ENCODE results near the gene ANKUB1. TPM values are rescaled to one million over a fixed set of nuclear protein-coding genes. Genes with fewer than 3 reads are reported as not detected.

The ANKUB1 gene
- total RNA-seq, 1 experiment from 2014 or later = not detected

DNA sequence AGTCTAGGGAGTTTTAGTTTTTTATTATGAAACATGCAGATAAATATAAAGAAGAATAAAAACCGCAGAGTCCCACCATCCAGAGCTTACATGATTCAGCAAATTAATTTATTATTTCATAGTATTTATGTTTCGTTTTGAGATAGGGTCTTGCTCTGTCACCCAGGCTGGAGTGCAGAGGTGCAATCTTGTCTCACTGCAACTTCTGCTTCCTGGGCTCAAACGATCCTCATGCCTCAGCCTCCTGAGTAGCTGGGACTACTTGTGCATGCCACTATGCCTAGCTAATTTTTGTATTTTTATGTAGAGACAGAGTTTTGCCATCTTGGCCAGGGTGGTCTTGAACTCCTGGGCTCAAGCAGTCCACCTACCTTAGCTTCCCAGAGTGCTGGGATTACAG is 34.3 kb upstream of the ANKUB1 start:
- CTCF ChIA-PET = no interaction called here

More for the DNA sequence above, 34.3 kb upstream of the ANKUB1 start:
- Histone ChIP-seq H3K27ac (ENCODE audit: low read depth, low read length) (no peak overlapping the region), H3K9me2 (ENCODE audit: insufficient read depth) (no peaks in the 10 kb centered on the region), H3K27me3 (ENCODE audit: insufficient read depth, low read length) (no peaks in the 10 kb centered on the region), H4K20me1 (ENCODE audit: insufficient read depth) (no peaks in the 10 kb centered on the region), H3K9ac (ENCODE audit: low read length) (no peak overlapping the region), H3K9me3 (ENCODE audit: control insufficient read depth in 1 of 2, insufficient read depth in 1 of 2, low read depth in 1 of 2, low read length in 2 of 2) (peaks cover 0 to 4% of the 10 kb centered on the region in 2 experiments; a peak in 2 of 4 replicates), H2AFZ (ENCODE audit: low read depth, low read length, poor library complexity, severe bottlenecking) (no peak overlapping the region), H3K79me2 (ENCODE audit: insufficient read depth, low read length) (peaks cover 89% of the 10 kb centered on the region), H3K4me3 (replicated peaks in 1 of 2; ENCODE audit: low read depth in 1 of 2, low read length in 2 of 2) (no peak overlapping the region), H3K36me3 (ENCODE audit: control insufficient read depth in 1 of 2, insufficient read depth in 2 of 2, low read length in 2 of 2) (0 out of 4 replicates have a peak, but pooled peaks cover 0 to 3% of the 10 kb centered on the region in 2 experiments), H3K4me1 (ENCODE audit: control insufficient read depth in 1 of 2, insufficient read depth in 2 of 2, low read length in 2 of 2) (no peaks in the 10 kb centered on the region), H3K4me2 (ENCODE audit: low read length) (no peak overlapping the region)
- no TSS peak for BruUV-seq (replicated peaks)
- intact Hi-C loops (cut with micrococcal nuclease) = no loop called here
- POLR2A ChIA-PET = no interaction called here
- ATAC-seq = no peak
- DNase-seq (ENCODE audit: low read depth, low spot score) = no peak
- TF ChIP-seq, protein P1, sequence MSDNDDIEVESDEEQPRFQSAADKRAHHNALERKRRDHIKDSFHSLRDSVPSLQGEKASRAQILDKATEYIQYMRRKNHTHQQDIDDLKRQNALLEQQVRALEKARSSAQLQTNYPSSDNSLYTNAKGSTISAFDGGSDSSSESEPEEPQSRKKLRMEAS (IDR thresholded peaks at IDR 0.05) = no peak
- no peak for TF ChIP-seq JUND (IDR thresholded peaks at IDR 0.05)
- TF ChIP-seq CEBPB (IDR thresholded peaks at IDR 0.05; ENCODE audit: low read depth) = no peak
- TF ChIP-seq SRF (IDR thresholded peaks at IDR 0.05; ENCODE audit: low read depth) = no peak
- TF ChIP-seq EGR1 (IDR thresholded peaks at IDR 0.05; ENCODE audit: low read depth) = no peak
- TF ChIP-seq SIN3A (IDR thresholded peaks at IDR 0.05; ENCODE audit: low read depth) = no peak
- TF ChIP-seq POLR2AphosphoS5 (IDR thresholded peaks at IDR 0.05; ENCODE audit: low read depth, low read length) = no peak
- TF ChIP-seq, protein P2, sequence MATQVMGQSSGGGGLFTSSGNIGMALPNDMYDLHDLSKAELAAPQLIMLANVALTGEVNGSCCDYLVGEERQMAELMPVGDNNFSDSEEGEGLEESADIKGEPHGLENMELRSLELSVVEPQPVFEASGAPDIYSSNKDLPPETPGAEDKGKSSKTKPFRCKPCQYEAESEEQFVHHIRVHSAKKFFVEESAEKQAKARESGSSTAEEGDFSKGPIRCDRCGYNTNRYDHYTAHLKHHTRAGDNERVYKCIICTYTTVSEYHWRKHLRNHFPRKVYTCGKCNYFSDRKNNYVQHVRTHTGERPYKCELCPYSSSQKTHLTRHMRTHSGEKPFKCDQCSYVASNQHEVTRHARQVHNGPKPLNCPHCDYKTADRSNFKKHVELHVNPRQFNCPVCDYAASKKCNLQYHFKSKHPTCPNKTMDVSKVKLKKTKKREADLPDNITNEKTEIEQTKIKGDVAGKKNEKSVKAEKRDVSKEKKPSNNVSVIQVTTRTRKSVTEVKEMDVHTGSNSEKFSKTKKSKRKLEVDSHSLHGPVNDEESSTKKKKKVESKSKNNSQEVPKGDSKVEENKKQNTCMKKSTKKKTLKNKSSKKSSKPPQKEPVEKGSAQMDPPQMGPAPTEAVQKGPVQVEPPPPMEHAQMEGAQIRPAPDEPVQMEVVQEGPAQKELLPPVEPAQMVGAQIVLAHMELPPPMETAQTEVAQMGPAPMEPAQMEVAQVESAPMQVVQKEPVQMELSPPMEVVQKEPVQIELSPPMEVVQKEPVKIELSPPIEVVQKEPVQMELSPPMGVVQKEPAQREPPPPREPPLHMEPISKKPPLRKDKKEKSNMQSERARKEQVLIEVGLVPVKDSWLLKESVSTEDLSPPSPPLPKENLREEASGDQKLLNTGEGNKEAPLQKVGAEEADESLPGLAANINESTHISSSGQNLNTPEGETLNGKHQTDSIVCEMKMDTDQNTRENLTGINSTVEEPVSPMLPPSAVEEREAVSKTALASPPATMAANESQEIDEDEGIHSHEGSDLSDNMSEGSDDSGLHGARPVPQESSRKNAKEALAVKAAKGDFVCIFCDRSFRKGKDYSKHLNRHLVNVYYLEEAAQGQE (IDR thresholded peaks at IDR 0.05; ENCODE audit: low read depth) = no peak
- TF ChIP-seq, protein P3, sequence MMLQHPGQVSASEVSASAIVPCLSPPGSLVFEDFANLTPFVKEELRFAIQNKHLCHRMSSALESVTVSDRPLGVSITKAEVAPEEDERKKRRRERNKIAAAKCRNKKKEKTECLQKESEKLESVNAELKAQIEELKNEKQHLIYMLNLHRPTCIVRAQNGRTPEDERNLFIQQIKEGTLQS (IDR thresholded peaks at IDR 0.05) = no peak
- TF ChIP-seq ZNF274 (IDR thresholded peaks at IDR 0.05; ENCODE audit: low read depth, low read length) = no peak
- no peak for TF ChIP-seq ELF1 (IDR thresholded peaks at IDR 0.05; ENCODE audit: borderline replicate concordance, low read depth)
- TF ChIP-seq POLR2A (IDR thresholded peaks at IDR 0.05; ENCODE audit: borderline replicate concordance, extremely low read depth, insufficient read depth, insufficient read length) = no peak
- TF ChIP-seq SP1 (IDR thresholded peaks at IDR 0.05; ENCODE audit: low read depth) = no peak
- no peak for TF ChIP-seq CBX3 (IDR thresholded peaks at IDR 0.05; ENCODE audit: low read depth)
- TF ChIP-seq, protein P4, sequence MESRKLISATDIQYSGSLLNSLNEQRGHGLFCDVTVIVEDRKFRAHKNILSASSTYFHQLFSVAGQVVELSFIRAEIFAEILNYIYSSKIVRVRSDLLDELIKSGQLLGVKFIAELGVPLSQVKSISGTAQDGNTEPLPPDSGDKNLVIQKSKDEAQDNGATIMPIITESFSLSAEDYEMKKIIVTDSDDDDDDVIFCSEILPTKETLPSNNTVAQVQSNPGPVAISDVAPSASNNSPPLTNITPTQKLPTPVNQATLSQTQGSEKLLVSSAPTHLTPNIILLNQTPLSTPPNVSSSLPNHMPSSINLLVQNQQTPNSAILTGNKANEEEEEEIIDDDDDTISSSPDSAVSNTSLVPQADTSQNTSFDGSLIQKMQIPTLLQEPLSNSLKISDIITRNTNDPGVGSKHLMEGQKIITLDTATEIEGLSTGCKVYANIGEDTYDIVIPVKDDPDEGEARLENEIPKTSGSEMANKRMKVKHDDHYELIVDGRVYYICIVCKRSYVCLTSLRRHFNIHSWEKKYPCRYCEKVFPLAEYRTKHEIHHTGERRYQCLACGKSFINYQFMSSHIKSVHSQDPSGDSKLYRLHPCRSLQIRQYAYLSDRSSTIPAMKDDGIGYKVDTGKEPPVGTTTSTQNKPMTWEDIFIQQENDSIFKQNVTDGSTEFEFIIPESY (IDR thresholded peaks at IDR 0.05; ENCODE audit: extremely low read depth, insufficient replicate concordance, low read length) = no peak
- TF ChIP-seq TCF7L2 (IDR thresholded peaks at IDR 0.05; ENCODE audit: borderline replicate concordance, extremely low read depth, insufficient read depth, insufficient read length) = no peak
- TF ChIP-seq, protein P5, sequence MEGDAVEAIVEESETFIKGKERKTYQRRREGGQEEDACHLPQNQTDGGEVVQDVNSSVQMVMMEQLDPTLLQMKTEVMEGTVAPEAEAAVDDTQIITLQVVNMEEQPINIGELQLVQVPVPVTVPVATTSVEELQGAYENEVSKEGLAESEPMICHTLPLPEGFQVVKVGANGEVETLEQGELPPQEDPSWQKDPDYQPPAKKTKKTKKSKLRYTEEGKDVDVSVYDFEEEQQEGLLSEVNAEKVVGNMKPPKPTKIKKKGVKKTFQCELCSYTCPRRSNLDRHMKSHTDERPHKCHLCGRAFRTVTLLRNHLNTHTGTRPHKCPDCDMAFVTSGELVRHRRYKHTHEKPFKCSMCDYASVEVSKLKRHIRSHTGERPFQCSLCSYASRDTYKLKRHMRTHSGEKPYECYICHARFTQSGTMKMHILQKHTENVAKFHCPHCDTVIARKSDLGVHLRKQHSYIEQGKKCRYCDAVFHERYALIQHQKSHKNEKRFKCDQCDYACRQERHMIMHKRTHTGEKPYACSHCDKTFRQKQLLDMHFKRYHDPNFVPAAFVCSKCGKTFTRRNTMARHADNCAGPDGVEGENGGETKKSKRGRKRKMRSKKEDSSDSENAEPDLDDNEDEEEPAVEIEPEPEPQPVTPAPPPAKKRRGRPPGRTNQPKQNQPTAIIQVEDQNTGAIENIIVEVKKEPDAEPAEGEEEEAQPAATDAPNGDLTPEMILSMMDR (IDR thresholded peaks at IDR 0.05 in 2 of 3, conservative IDR thresholded peaks at IDR 0.05 in 1 of 3; ENCODE audit: borderline replicate concordance in 1 of 3, insufficient read depth in 1 of 3, low read depth in 2 of 3, low read length in 2 of 3) = no peak
- TF ChIP-seq YY1 (IDR thresholded peaks at IDR 0.05; ENCODE audit: extremely low read depth, insufficient replicate concordance, low read depth, low read length) = no peak
- TF ChIP-seq EZH2phosphoT487 (IDR thresholded peaks at IDR 0.05; ENCODE audit: borderline replicate concordance) = no peak
- no peak for TF ChIP-seq FOSL1 (IDR thresholded peaks at IDR 0.05; ENCODE audit: low read depth)
- RAD21 ChIA-PET (ENCODE audit: low non-redundant PET in 1 of 2, low total read pairs in 2 of 2, uncharacterized antibody in 2 of 2, unreplicated experiment in 2 of 2) = no interaction called here

All from HCT116 (cell line).